HepG2 (cell line): ENCODE measurements around the gene MFRP. TPM values are rescaled to one million over a fixed set of nuclear protein-coding genes. Genes with fewer than 3 reads are reported as not detected.

Source experiments
- CBX1 ChIP-seq: IDR thresholded peaks from one replicate; pipeline ENCODE4 v1.6.1; 2016; ENCODE audit warnings: antibody characterized with exemption, low read depth
- CBX5 ChIP-seq: sonication (generic); formaldehyde crosslinking; IDR thresholded peaks from 2 replicates; pipeline ENCODE4 v1.4.0; 2020; ENCODE audit warnings: missing genetic modification reagents, borderline replicate concordance
- CHD4 ChIP-seq: fragments of 200-600 bp; sonication (generic); IDR thresholded peaks from 2 replicates; pipeline ENCODE4 v1.7.0; 2017; ENCODE audit warnings: mild to moderate bottlenecking, low read length, borderline replicate concordance
- CREM ChIP-seq, 2 experiments: sonication (generic) in 1 of 2; formaldehyde crosslinking in 1 of 2; IDR thresholded peaks; 2 replicates each; pipeline versions ENCODE4 v1.4.0 to v1.6.1; 2016 to 2020; ENCODE audit warnings: antibody characterized with exemption in 1 of 2, mild to moderate bottlenecking in 1 of 2, missing genetic modification reagents in 1 of 2
- CSRNP1 ChIP-seq: sonication (generic); formaldehyde crosslinking; IDR thresholded peaks from 2 replicates; pipeline ENCODE4 v1.8.1; 2023; ENCODE audit warnings: mild to moderate bottlenecking, missing genetic modification reagents
- MED8 ChIP-seq: sonication (generic); formaldehyde crosslinking; IDR thresholded peaks from 2 replicates; pipeline ENCODE4 v1.8.1; 2023; ENCODE audit warnings: mild to moderate bottlenecking, missing genetic modification reagents; ENCODE audit not compliant: insufficient replicate concordance
- PATZ1 ChIP-seq: sonication (generic); formaldehyde crosslinking; IDR thresholded peaks from 2 replicates; pipeline ENCODE4 v1.4.0; 2020; ENCODE audit warnings: missing genetic modification reagents
- PAX8 ChIP-seq: sonication (generic); formaldehyde crosslinking; IDR thresholded peaks from 2 replicates; pipeline ENCODE4 v1.8.0; 2022; ENCODE audit warnings: mild to moderate bottlenecking, missing genetic modification reagents, borderline replicate concordance
- PHF8 ChIP-seq: sonication (generic); formaldehyde crosslinking; IDR thresholded peaks from 2 replicates; pipeline ENCODE4 v1.5.0; 2020; ENCODE audit warnings: missing genetic modification reagents
- SKI ChIP-seq: fragments of 450-650 bp; IDR thresholded peaks from one replicate; pipeline ENCODE4 v1.6.1; 2018; ENCODE audit warnings: mild to moderate bottlenecking; ENCODE audit not compliant: partially characterized antibody
- SPEN ChIP-seq: sonication (generic); formaldehyde crosslinking; IDR thresholded peaks from 2 replicates; pipeline ENCODE4 v1.5.1; 2020; ENCODE audit warnings: low read depth, mild to moderate bottlenecking, missing genetic modification reagents
- ZBTB10 ChIP-seq: sonication (generic); formaldehyde crosslinking; IDR thresholded peaks from 2 replicates; pipeline ENCODE4 v1.4.0; 2020; ENCODE audit warnings: missing genetic modification reagents, borderline replicate concordance
- ZNF275 ChIP-seq: sonication (generic); formaldehyde crosslinking; IDR thresholded peaks from 2 replicates; pipeline ENCODE4 v1.8.0; 2022; ENCODE audit warnings: missing genetic modification reagents, mild to moderate bottlenecking, inconsistent platforms, borderline replicate concordance
- ZNF431 ChIP-seq: sonication (generic); formaldehyde crosslinking; IDR thresholded peaks from 2 replicates; pipeline ENCODE4 v1.9.0; 2022; ENCODE audit warnings: missing genetic modification reagents, low read depth, mild to moderate bottlenecking, borderline replicate concordance
- ZNF687 ChIP-seq: sonication (generic); formaldehyde crosslinking; IDR thresholded peaks from 2 replicates; pipeline ENCODE4 v1.5.1; 2020; ENCODE audit warnings: mild to moderate bottlenecking, missing genetic modification reagents, moderate library complexity
- ZNF773 ChIP-seq: sonication (generic); formaldehyde crosslinking; IDR thresholded peaks from 2 replicates; pipeline ENCODE4 v1.4.0; 2020; ENCODE audit warnings: missing genetic modification reagents, borderline replicate concordance
- polyA plus RNA-seq, 8 experiments: library from polyadenylated mRNA; depleted of rRNA in 3 of 8; stranded (reverse) in 7 of 8; unstranded in 1 of 8; fragments of >200 nt; fragmentation: Illumina TruSeq in 4 of 8; extraction: Trizol in 4 of 8; gene quantifications; 2 replicates each; pipeline versions ENCODE4 v1.2.1 to v1.2.3, GENCODE V29; 2011 to 2016; ENCODE audit warnings: low read depth in 4 of 8, missing spikeins in 1 of 8, mixed read lengths in 1 of 8; ENCODE audit not compliant: insufficient read depth in 1 of 8
- total RNA-seq, 5 experiments: library from RNA; depleted of rRNA; stranded (reverse); fragments of >200 nt; fragmentation: Illumina TruSeq; extraction: Trizol; gene quantifications; 2 replicates each; pipeline ENCODE4 v1.2.3, GENCODE V29; 2016; ENCODE audit warnings: low read depth in 1 of 5

Gene MFRP
- total and polyA plus RNA-seq, 2 of the 13 experiments (the other 11 are each of a cell fraction or from before 2014, with no cell fraction given) = not detected

GRCh38 chr11:119376197-119376847 is 29.8 kb upstream of the MFRP start (continued):
- TF ChIP-seq PAX8 (CRISPR knock-in tag) (no peak), ZBTB10 (CRISPR knock-in tag) (peak; percentile 80; the same call in 1 of the 2 replicates), ZNF275 (no peak), CHD4 (no peak), SKI (no peak), ZNF773 (CRISPR knock-in tag) (no peak), PATZ1 (CRISPR knock-in tag) (peak; percentile 98), CSRNP1 (CRISPR knock-in tag) (no peak), SPEN (CRISPR knock-in tag) (no peak), ZNF431 (no peak), CREM (IDR thresholded peaks at IDR 0.05) (no peak), CREM (CRISPR knock-in tag; IDR thresholded peaks at IDR 0.05) (no peak), MED8 (CRISPR knock-in tag) (peak; percentile 58), ZNF687 (CRISPR knock-in tag) (peak; percentile 97), PHF8 (CRISPR knock-in tag) (no peak), CBX1 (peak; percentile 60), CBX5 (peak; percentile 74; the same call in 1 of the 2 replicates)
